GM12878 (cell line): ENCODE data around the gene ANO6. TPM values are rescaled to one million over a fixed set of nuclear protein-coding genes. Genes with fewer than 3 reads are reported as not detected.

ENCODE experiments used
- ATAC-seq: fragments of 200-7000 bp; cut with Tn5 transposase; 3 replicates; pipeline ENCODE4 v1.9.1; 2020; ENCODE audit warnings: mild to moderate bottlenecking, moderate library complexity
- BruUV-seq: library from RNA; stranded (reverse); fragments of 400-500 nt; replicated peaks from 2 replicates; lab custom pipeline; 2021; lab: Mats Ljungman, UMichigan
- CTCF ChIA-PET: fragments of 300-600 bp; sonication (Branson Sonifier 250); formaldehyde crosslinking; extraction: SDS; loops from one replicate; lab custom pipeline; 2021; ENCODE audit warnings: inconsistent platforms; lab: Yijun Ruan, JAX
- POLR2A ChIA-PET: fragments of 350-600 bp; formaldehyde crosslinking; extraction: SDS; loops from one replicate; lab custom pipeline; 2021; ENCODE audit warnings: inconsistent platforms; lab: Charles Lee
- RAD21 ChIA-PET: fragments of 300-600 bp; sonication (Branson Sonifier 250); formaldehyde crosslinking; loops from one replicate; lab custom pipeline; 2023; ENCODE audit warnings: antibody characterized with exemption; ENCODE audit not compliant: unreplicated experiment; lab: Charles Lee
- SMC1A ChIA-PET: fragments of 300-600 bp; sonication (Branson Sonifier 250); formaldehyde crosslinking; loops from one replicate; lab custom pipeline; 2023; ENCODE audit not compliant: unreplicated experiment, uncharacterized antibody; lab: Charles Lee
- DNase-seq: peaks from one replicate; pipeline ENCODE4 v3.0.0-alpha.2; 2011; ENCODE audit warnings: low read depth, low spot score
- FAIRE-seq: peaks from 3 replicates; lab custom pipeline; 2011; peaks lifted over from hg19 to GRCh38; lab: Jason Lieb, UNC
- H2AFZ ChIP-seq: 2 replicates; pipeline ENCODE4 v1.6.0; 2011; ENCODE audit warnings: low read depth, low read length, control low read depth; ENCODE audit not compliant: control insufficient read depth
- H3K27ac ChIP-seq: 2 replicates; pipeline ENCODE4 v1.5.1; 2011; ENCODE audit warnings: control low read depth; ENCODE audit not compliant: control insufficient read depth, insufficient read depth
- H3K27me3 ChIP-seq, 2 experiments: replicated peaks in 1 of 2; 2 replicates each; pipeline versions ENCODE4 v1.6.0 to v1.6.1; 2011; ENCODE audit warnings: low read length in 1 of 2; ENCODE audit not compliant: control insufficient read depth in 2 of 2, insufficient read depth in 2 of 2
- H3K36me3 ChIP-seq, 2 experiments: 2 replicates each; pipeline ENCODE4 v1.5.1; 2011; ENCODE audit warnings: low read length in 1 of 2; ENCODE audit not compliant: control insufficient read depth in 2 of 2, insufficient read depth in 2 of 2
- H3K4me1 ChIP-seq: 2 replicates; pipeline ENCODE4 v1.6.1; 2011; ENCODE audit warnings: mild to moderate bottlenecking, low read length, moderate library complexity, mixed read lengths; ENCODE audit not compliant: control insufficient read depth, insufficient read depth
- H3K4me2 ChIP-seq: 2 replicates; pipeline ENCODE4 v1.6.0; 2011; ENCODE audit warnings: control low read depth; ENCODE audit not compliant: control insufficient read depth, insufficient read depth
- H3K4me3 ChIP-seq: fragments of 200-600 bp; sonication (generic); 2 replicates; pipeline ENCODE4 v1.5.1; 2016
- H3K79me2 ChIP-seq: 2 replicates; pipeline ENCODE4 v1.6.0; 2011; ENCODE audit warnings: low read length; ENCODE audit not compliant: control insufficient read depth, insufficient read depth
- H3K9ac ChIP-seq: 2 replicates; pipeline ENCODE4 v1.8.0; 2011; ENCODE audit warnings: low read length, control low read depth, mixed read lengths; ENCODE audit not compliant: control insufficient read depth, insufficient read depth
- H3K9me3 ChIP-seq: replicated peaks from 3 replicates; pipeline ENCODE4 v1.5.1; 2011; ENCODE audit warnings: mild to moderate bottlenecking, low read length; ENCODE audit not compliant: control insufficient read depth, insufficient read depth
- H4K20me1 ChIP-seq: 2 replicates; pipeline ENCODE4 v1.6.0; 2011; ENCODE audit not compliant: control insufficient read depth, insufficient read depth
- CBX3 ChIP-seq: fragments of 200-600 bp; sonication (generic); IDR thresholded peaks from 2 replicates; pipeline ENCODE4 v1.6.1; 2016; ENCODE audit warnings: low read depth, borderline replicate concordance
- DPF2 ChIP-seq: fragments of 450-650 bp; IDR thresholded peaks from 2 replicates; pipeline ENCODE4 v1.6.1; 2017; ENCODE audit warnings: mild to moderate bottlenecking
- ETV6 ChIP-seq, 2 experiments: fragments of 450-650 bp in 1 of 2; IDR thresholded peaks in 1 of 2; conservative IDR thresholded peaks in 1 of 2; 2 replicates each; pipeline ENCODE4 v1.6.1; 2014; ENCODE audit warnings: antibody characterized with exemption in 1 of 2, borderline replicate concordance in 1 of 2, low read depth in 1 of 2, mild to moderate bottlenecking in 1 of 2, moderate library complexity in 1 of 2
- FOXK2 ChIP-seq: fragments of 450-650 bp; IDR thresholded peaks from 2 replicates; pipeline ENCODE4 v1.6.1; 2017; ENCODE audit warnings: mild to moderate bottlenecking, moderate library complexity
- FOXM1 ChIP-seq: IDR thresholded peaks from 2 replicates; pipeline ENCODE4 v1.6.1; 2012; ENCODE audit warnings: low read depth, mild to moderate bottlenecking, inconsistent platforms, low read length, moderate library complexity
- HCFC1 ChIP-seq: fragments of 150-350 bp; IDR thresholded peaks from 2 replicates; pipeline ENCODE4 v1.6.1; 2014; ENCODE audit warnings: low read length
- KDM1A ChIP-seq: fragments of 200-600 bp; sonication (generic); IDR thresholded peaks from 2 replicates; pipeline ENCODE4 v1.6.1; 2016; ENCODE audit warnings: borderline replicate concordance
- MEF2B ChIP-seq: fragments of 450-650 bp; IDR thresholded peaks from 2 replicates; pipeline ENCODE4 v1.6.1; 2018; ENCODE audit warnings: mild to moderate bottlenecking, moderate library complexity; ENCODE audit not compliant: partially characterized antibody, poor library complexity, severe bottlenecking
- MLLT1 ChIP-seq: fragments of 450-650 bp; IDR thresholded peaks from 2 replicates; pipeline ENCODE4 v1.6.1; 2016; ENCODE audit warnings: mild to moderate bottlenecking
- MYB ChIP-seq: fragments of 150-350 bp; IDR thresholded peaks from 2 replicates; pipeline ENCODE4 v1.6.1; 2014; ENCODE audit warnings: mild to moderate bottlenecking, low read depth, low read length, borderline replicate concordance
- PAX8 ChIP-seq: fragments of 450-650 bp; IDR thresholded peaks from 2 replicates; pipeline ENCODE4 v1.6.1; 2017; ENCODE audit warnings: mild to moderate bottlenecking, moderate library complexity
- SMAD1 ChIP-seq: fragments of 450-650 bp; IDR thresholded peaks from 2 replicates; pipeline ENCODE4 v1.6.1; 2018; ENCODE audit warnings: mild to moderate bottlenecking, low read depth; ENCODE audit not compliant: partially characterized antibody
- SPI1 ChIP-seq: IDR thresholded peaks from 2 replicates; pipeline ENCODE4 v1.6.1; 2011; ENCODE audit warnings: low read depth, mild to moderate bottlenecking, low read length, moderate library complexity, borderline replicate concordance; ENCODE audit not compliant: insufficient read depth
- TBL1XR1 ChIP-seq: IDR thresholded peaks from 2 replicates; pipeline ENCODE4 v1.6.1; 2012; ENCODE audit warnings: low read depth, low read length, improper control_type of control experiment
- ZNF384 ChIP-seq: IDR thresholded peaks from 2 replicates; pipeline ENCODE4 v1.6.1; 2012; ENCODE audit warnings: low read depth, mild to moderate bottlenecking, low read length, improper control_type of control experiment, borderline replicate concordance
- WGBS: methylation state at CpG from one replicate; pipeline ENCODE4 v1.1.6; 2016; ENCODE audit warnings: low lambda C conversion rate; ENCODE audit not compliant: insufficient replicate concordance, insufficient coverage; ENCODE audit errors: missing lambda C conversion rate; 5-methylcytosine and 5-hydroxymethylcytosine counted together
- in situ Hi-C: fragments of 300-500 bp; cut with MboI; formaldehyde crosslinking; loops from 9 replicates; pipeline ENCODE4 v1.14.3; 2018; ENCODE audit warnings: mixed read lengths
- intact Hi-C: fragments of 100-400 bp; cut with micrococcal nuclease; formaldehyde crosslinking; loops from one replicate; pipeline ENCODE4 v1.14.2; 2022; ENCODE audit not compliant: unreplicated experiment
- polyA plus RNA-seq, 11 experiments: library from polyadenylated mRNA; depleted of rRNA in 4 of 11; unstranded in 6 of 11; stranded (reverse) in 5 of 11; fragments of >200 nt; fragmentation: Nextera tagmentation in 4 of 11; fragmentation: Illumina TruSeq in 1 of 11; extraction: Ambion mirVana in 4 of 11; extraction: Trizol in 1 of 11; gene quantifications; 1 replicate in 1 of 11; 2 replicates in 10 of 11; pipeline versions ENCODE4 v1.2.1 to v1.2.3, GENCODE V29; 2011 to 2016; ENCODE audit warnings: inconsistent platforms in 2 of 11, missing spikeins in 2 of 11, low read depth in 1 of 11
- total RNA-seq, 4 experiments: library from RNA; depleted of rRNA in 3 of 4; stranded (reverse); fragments of >200 nt in 3 of 4; fragmentation: Illumina TruSeq in 1 of 4; extraction: Trizol in 1 of 4; gene quantifications; 2 replicates each; pipeline versions ENCODE4 v1.2.1 to v1.2.3, GENCODE V29; 2013 to 2021

Gene ANO6
- total and polyA plus RNA-seq, 10 of the 15 experiments (the other 5 are each of a cell fraction or from before 2014, with no cell fraction given), result 4.6 to 30.3 (median 26.0) TPM

DNA sequence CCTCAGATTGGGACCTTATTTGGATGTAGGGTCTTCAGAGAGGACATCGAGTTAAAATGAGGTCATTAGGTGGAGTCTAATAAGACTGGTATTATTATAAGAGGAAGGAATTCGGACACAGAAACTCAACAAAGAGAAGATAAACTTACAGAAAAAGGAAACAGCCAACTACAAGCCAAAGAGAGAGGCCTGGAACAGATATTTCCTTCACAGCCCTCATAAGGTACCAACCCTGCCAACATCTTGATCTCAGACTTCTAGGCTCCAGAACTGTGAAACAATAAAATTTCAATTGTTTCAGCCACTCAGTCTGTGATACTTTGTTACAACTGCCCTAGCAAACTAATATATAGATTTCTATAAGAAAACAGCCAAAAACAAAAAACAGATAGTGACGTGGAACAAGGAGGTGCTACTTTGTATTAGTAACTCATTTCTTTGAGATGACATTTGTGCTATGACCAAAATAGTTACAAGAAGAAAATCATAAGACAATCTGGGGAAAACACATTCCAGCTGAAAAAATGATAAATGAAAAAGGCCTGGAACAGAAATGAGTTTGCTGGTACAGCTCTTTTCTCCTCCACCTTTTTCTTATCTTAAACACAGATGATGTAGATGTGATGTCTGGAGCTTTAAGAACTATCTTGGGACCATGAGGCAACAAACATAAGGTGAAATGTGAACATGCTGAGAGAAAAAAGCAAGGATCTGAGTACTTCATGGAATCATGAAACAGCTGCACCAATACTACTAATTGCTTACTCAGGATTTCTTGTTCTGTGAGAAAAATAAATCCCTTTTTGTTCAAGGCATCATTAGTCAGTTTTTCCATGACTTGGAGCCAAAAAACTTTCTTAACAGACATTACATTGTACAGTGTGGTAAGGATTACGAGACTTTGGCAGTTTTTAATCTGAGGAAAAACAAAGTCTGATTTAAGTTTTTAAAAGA, 243.2 kb downstream of the ANO6 start:
- intact Hi-C loops, result no loop called here
- Histone ChIP-seq H3K4me2 (no peak overlapping the region), H3K27me3 (no peaks in the 10 kb centered on the region; a peak in 1 of 4 replicates), H4K20me1 (no peaks in the 10 kb centered on the region), H3K27ac (no peak overlapping the region), H3K79me2 (no peaks in the 10 kb centered on the region), H3K36me3 (no peaks in the 10 kb centered on the region), H3K4me3 (no peak overlapping the region), H3K9me3 (no peaks in the 10 kb centered on the region)
- SMC1A ChIA-PET, result no interaction called here
- DNase-seq (no peak), FAIRE-seq (no peak)
- RAD21 ChIA-PET, result no interaction called here
- TF ChIP-seq SMAD1, result no peak
- TF ChIP-seq MYB, result no peak
- TF ChIP-seq HCFC1, result no peak
- TF ChIP-seq FOXK2, result no peak
- no peak for TF ChIP-seq MEF2B
- TF ChIP-seq MLLT1, result no peak
- no peak for TF ChIP-seq KDM1A
- no peak for TF ChIP-seq DPF2
- TF ChIP-seq ZNF384, result no peak
- no peak for TF ChIP-seq FOXM1
- no peak for TF ChIP-seq TBL1XR1
- no peak for TF ChIP-seq PAX8
- no peak for TF ChIP-seq CBX3
- no peak for TF ChIP-seq ETV6 (conservative IDR thresholded peaks at IDR 0.05 in 1 of 2, IDR thresholded peaks at IDR 0.05 in 1 of 2; ENCODE audit: borderline replicate concordance in 1 of 2, low read depth in 1 of 2)
- no peak for TF ChIP-seq SPI1
- TF ChIP-seq, all 136 proteins: peak for 0
- Histone ChIP-seq H3K4me1 (no peaks in the 10 kb centered on the region), H3K9ac (no peak overlapping the region), H2AFZ (no peak overlapping the region)
- ChIA-PET CTCF (no interaction called here), POLR2A (no interaction called here)
- ATAC-seq, result no peak
- in situ Hi-C loops, result no loop called here
- WGBS, result 33% methylated on average over 4 of the region's 4 CpGs
- BruUV-seq, result no TSS peak
